GM04504 (cell line): ENCODE data around the gene TMEM212.
"Not testable (repeated sequence)": the region's sequence is repeated elsewhere in the genome, so short reads cannot be mapped to it uniquely, and the experiment has no call there.

Source experiments
- DNase-seq: peaks from one replicate; pipeline ENCODE4 v3.0.0-alpha.2; 2012; ENCODE audit warnings: low read depth

The TMEM212 gene

GRCh38 chr3:171813278-171813896 is 29.8 kb upstream of the TMEM212 start:
- no peak for DNase-seq

GRCh38 chr3:171813897-171814460 is 29.2 kb upstream of the TMEM212 start:
- DNase-seq = no peak

GRCh38 chr3:171814662-171815061 is 28.5 kb upstream of the TMEM212 start:
- DNase-seq = not testable (repeated sequence)

GRCh38 chr3:171815973-171816595 is 27.1 kb upstream of the TMEM212 start:
- DNase-seq = no peak

GRCh38 chr3:171817074-171817800 is 25.9 kb upstream of the TMEM212 start:
- DNase-seq = no peak

- no peak for DNase-seq
These were observed 22.1 kb upstream of the TMEM212 start for GRCh38 chr3:171821044-171821443.

GRCh38 chr3:171821778-171822358 is 21.3 kb upstream of the TMEM212 start:
- DNase-seq = no peak

- DNase-seq = no peak
These were observed 20.6 kb upstream of the TMEM212 start for GRCh38 chr3:171822431-171823106.

- no peak for DNase-seq
These were observed 19.0 kb upstream of the TMEM212 start for GRCh38 chr3:171824116-171824515.

GRCh38 chr3:171824824-171825221 is 18.3 kb upstream of the TMEM212 start:
- DNase-seq = no peak

- DNase-seq = peak; percentile 81
These were observed 17.8 kb upstream of the TMEM212 start for GRCh38 chr3:171825222-171825828.

GRCh38 chr3:171827385-171827784 is 15.8 kb upstream of the TMEM212 start:
- no peak for DNase-seq

- no peak for DNase-seq
These were observed 15.2 kb upstream of the TMEM212 start for GRCh38 chr3:171827836-171828458.

- DNase-seq = no peak
These were observed 14.0 kb upstream of the TMEM212 start for GRCh38 chr3:171828902-171829770.

- DNase-seq = peak; percentile 60
These were observed 13.2 kb upstream of the TMEM212 start for GRCh38 chr3:171829841-171830517.

GRCh38 chr3:171830518-171830875 is 12.7 kb upstream of the TMEM212 start:
- no peak for DNase-seq

- no peak for DNase-seq
These were observed 11.2 kb upstream of the TMEM212 start for GRCh38 chr3:171831936-171832335.

- no peak for DNase-seq
These were observed 10.2 kb upstream of the TMEM212 start for GRCh38 chr3:171832989-171833388.

GRCh38 chr3:171833789-171834460 is 9.2 kb upstream of the TMEM212 start:
- DNase-seq = no peak
